IMR-90 (cell line): ENCODE measurements around the gene NOSTRIN.

Experiments
- BHLHE40 ChIP-seq: fragments of 150-350 bp; IDR thresholded peaks from 2 replicates; pipeline ENCODE4 v1.6.1; 2016; ENCODE audit warnings: mild to moderate bottlenecking, low read depth, low read length
- CEBPB ChIP-seq: IDR thresholded peaks from 2 replicates; pipeline ENCODE4 v1.6.1; 2012; ENCODE audit warnings: low read depth, low read length, improper control_type of control experiment
- CHD1 ChIP-seq: IDR thresholded peaks from 2 replicates; pipeline ENCODE4 v1.6.1; 2012; ENCODE audit warnings: low read depth, low read length, improper control_type of control experiment
- CTCF ChIP-seq: conservative IDR thresholded peaks from 2 replicates; pipeline ENCODE4 v1.5.1; 2012; ENCODE audit warnings: mild to moderate bottlenecking, low read depth, low read length, improper control_type of control experiment
- FOS ChIP-seq: fragments of 150-350 bp; IDR thresholded peaks from 2 replicates; pipeline ENCODE4 v1.6.1; 2016; ENCODE audit warnings: low read depth, low read length
- MAFK ChIP-seq: IDR thresholded peaks from 2 replicates; pipeline ENCODE4 v1.6.1; 2012; ENCODE audit warnings: low read depth, low read length, improper control_type of control experiment
- MAZ ChIP-seq: IDR thresholded peaks from 2 replicates; pipeline ENCODE4 v1.6.1; 2012; ENCODE audit warnings: low read depth, mild to moderate bottlenecking, low read length, improper control_type of control experiment, moderate library complexity, borderline replicate concordance
- POLR2A ChIP-seq: IDR thresholded peaks from 2 replicates; pipeline ENCODE4 v1.6.1; 2012; ENCODE audit warnings: mild to moderate bottlenecking, low read depth, low read length
- RAD21 ChIP-seq: IDR thresholded peaks from 2 replicates; pipeline ENCODE4 v1.6.1; 2012; ENCODE audit warnings: low read length, improper control_type of control experiment
- RCOR1 ChIP-seq: IDR thresholded peaks from 2 replicates; pipeline ENCODE4 v1.6.1; 2012; ENCODE audit warnings: mild to moderate bottlenecking, low read length, improper control_type of control experiment; ENCODE audit not compliant: insufficient replicate concordance
- RFX5 ChIP-seq: IDR thresholded peaks from 2 replicates; pipeline ENCODE4 v1.8.0; 2012; ENCODE audit warnings: low read depth, mild to moderate bottlenecking, low read length, moderate library complexity
- SMC3 ChIP-seq: fragments of 150-350 bp; IDR thresholded peaks from 2 replicates; pipeline ENCODE4 v1.6.1; 2016; ENCODE audit warnings: low read depth, mild to moderate bottlenecking, antibody characterized with exemption, low read length, moderate library complexity

- TF ChIP-seq POLR2A (no peak), CTCF (no peak), RFX5 (no peak), FOS (no peak), RAD21 (no peak), MAZ (no peak), MAFK (no peak), BHLHE40 (no peak), CEBPB (no peak), SMC3 (no peak), CHD1 (no peak), RCOR1 (no peak)
Measured at GRCh38 chr2:168904358-168904757, 101.9 kb downstream of the NOSTRIN start.
